Pancreas (tissue), 10 donors: ENCODE data around the gene C19orf85. TPM values are rescaled to one million over a fixed set of nuclear protein-coding genes. Genes with fewer than 3 reads are reported as not detected.

Source experiments
- ATAC-seq, 4 donors: fragments of 200-7000 bp; cut with Tn5 transposase; one replicate each; pipeline versions ENCODE4 v1.8.0 to v1.9.1; 2020; ENCODE audit warnings: mild to moderate bottlenecking in 4 of 4, moderate library complexity in 4 of 4
- DNase-seq, 6 donors: peaks; one replicate each; pipeline ENCODE4 v3.0.0-alpha.2; 2020
- FAIRE-seq: peaks from 2 replicates; lab custom pipeline; 2012; peaks lifted over from hg19 to GRCh38; lab: Jason Lieb, UNC
- H3K27ac ChIP-seq, 4 donors: fragments of 200-600 bp; sonication (generic); 1 replicate in 3 of 4; 2 replicates in 1 of 4; pipeline versions ENCODE4 v1.5.0 to v1.8.0; 2020
- H3K27me3 ChIP-seq, 4 donors: fragments of 200-600 bp; one replicate each; pipeline ENCODE4 v1.8.0; 2021
- H3K36me3 ChIP-seq, 3 donors: fragments of 200-600 bp; sonication (generic) in 1 of 3; one replicate each; pipeline versions ENCODE4 v1.5.0 to v1.8.0; 2020 to 2021
- H3K4me1 ChIP-seq, 3 donors: fragments of 200-600 bp; one replicate each; pipeline ENCODE4 v1.8.0; 2021
- H3K4me3 ChIP-seq, 4 donors: fragments of 200-600 bp; sonication (generic) in 2 of 4; one replicate each; pipeline versions ENCODE4 v1.5.0 to v1.8.0; 2020 to 2021
- H3K9me3 ChIP-seq, 4 donors: fragments of 200-600 bp; one replicate each; pipeline ENCODE4 v1.8.0; 2021
- WGBS, 2 donors: extraction: QIAGEN DNeasy Blood & Tissue Kit; methylation state at CpG; one replicate each; pipeline ENCODE4 v1.1.7; 2013; 5-methylcytosine and 5-hydroxymethylcytosine counted together
- intact Hi-C, 3 donors: fragments of 100-400 bp; cut with DNase I; formaldehyde crosslinking; loops; one replicate each; pipeline versions ENCODE4 v1.11.1 to v1.14.2; 2022
- polyA plus RNA-seq, 2 donors: library from polyadenylated mRNA; stranded (reverse); fragments of 200-250 nt; gene quantifications; one replicate each; pipeline ENCODE4 v1.2.3, GENCODE V29; 2013
- total RNA-seq, 6 donors: library from RNA; stranded (reverse); fragmentation: NEBNext Ultra II Directional in 4 of 6; extraction: Animal tissue kit (Norgen Biotek cat#: 25700) in 4 of 6; gene quantifications; one replicate each; pipeline versions ENCODE4 v1.2.1 to v1.2.4, GENCODE V29; 2021 to 2023
- TF ChIP-seq, protein P1 (sequence below), 4 donors: fragments of 200-600 bp; sonication (generic) in 3 of 4; IDR thresholded peaks; one replicate each; pipeline versions ENCODE4 v1.5.0 to v1.8.0; 2021; ENCODE audit warnings: antibody characterized with exemption in 4 of 4
- donor health status: healthy with polysubstance abuse.
- donor health status: DM: no; HTN: no; CAD: no; lungs with moderate emphysema.
- donor health status: DM: no; HTN: no; CAD: no.
- donor health status: control.
- donor health status: control.
- donor health status: Bipolar disorder and iron deficiency.
- donor health status: DM: yes; HTN: yes; CAD: no.
- donor health status: DM: no; HTN: no; CAD: no.
- donor health status: DM: no; HTN: no; CAD: no.
- donor health status: DM: yes; HTN: yes; CAD: no.

C19orf85 gene
- total and polyA plus RNA-seq, 8 donors: not detected

DNA sequence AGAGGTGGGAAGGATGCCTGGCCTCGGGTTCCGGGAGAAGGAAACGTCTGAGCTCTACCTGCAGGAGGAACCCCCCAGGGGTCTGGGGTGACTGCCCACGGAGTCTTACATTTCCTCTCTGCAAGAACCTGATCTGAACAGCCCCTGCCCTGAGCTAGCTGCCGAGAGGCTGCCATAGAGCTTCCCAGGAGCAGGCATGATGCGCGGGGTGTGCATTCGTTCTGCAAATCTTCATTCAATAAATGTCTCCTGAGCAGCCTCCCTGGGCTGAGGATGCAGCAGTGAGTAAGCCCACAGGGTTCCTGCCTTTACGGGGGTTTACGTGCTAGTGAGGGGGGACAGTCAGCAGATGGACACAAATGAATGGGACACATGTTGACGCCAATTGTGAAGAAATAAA is 19.9 kb downstream of the C19orf85 start:
- intact Hi-C loops: no loop called here
- H3K4me3 ChIP-seq: no peak overlapping the region
- no peak for DNase-seq
- no peak for ATAC-seq
- H3K4me1 ChIP-seq: no peaks in the 10 kb centered on the region
- H3K36me3 ChIP-seq: no peaks in the 10 kb centered on the region
- no peak for FAIRE-seq
- H3K9me3 ChIP-seq: no peaks in the 10 kb centered on the region
- WGBS, 2 donors: 36 to 37% methylated on average over 11 of the region's 11 CpGs
- peaks cover 0 to 26% (median 5%) of the 10 kb centered on the region in 4 donors for H3K27me3 ChIP-seq
- H3K27ac ChIP-seq: no peak overlapping the region
- TF ChIP-seq, protein P1, sequence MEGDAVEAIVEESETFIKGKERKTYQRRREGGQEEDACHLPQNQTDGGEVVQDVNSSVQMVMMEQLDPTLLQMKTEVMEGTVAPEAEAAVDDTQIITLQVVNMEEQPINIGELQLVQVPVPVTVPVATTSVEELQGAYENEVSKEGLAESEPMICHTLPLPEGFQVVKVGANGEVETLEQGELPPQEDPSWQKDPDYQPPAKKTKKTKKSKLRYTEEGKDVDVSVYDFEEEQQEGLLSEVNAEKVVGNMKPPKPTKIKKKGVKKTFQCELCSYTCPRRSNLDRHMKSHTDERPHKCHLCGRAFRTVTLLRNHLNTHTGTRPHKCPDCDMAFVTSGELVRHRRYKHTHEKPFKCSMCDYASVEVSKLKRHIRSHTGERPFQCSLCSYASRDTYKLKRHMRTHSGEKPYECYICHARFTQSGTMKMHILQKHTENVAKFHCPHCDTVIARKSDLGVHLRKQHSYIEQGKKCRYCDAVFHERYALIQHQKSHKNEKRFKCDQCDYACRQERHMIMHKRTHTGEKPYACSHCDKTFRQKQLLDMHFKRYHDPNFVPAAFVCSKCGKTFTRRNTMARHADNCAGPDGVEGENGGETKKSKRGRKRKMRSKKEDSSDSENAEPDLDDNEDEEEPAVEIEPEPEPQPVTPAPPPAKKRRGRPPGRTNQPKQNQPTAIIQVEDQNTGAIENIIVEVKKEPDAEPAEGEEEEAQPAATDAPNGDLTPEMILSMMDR (IDR thresholded peaks at IDR 0.05): no peak

DNA sequence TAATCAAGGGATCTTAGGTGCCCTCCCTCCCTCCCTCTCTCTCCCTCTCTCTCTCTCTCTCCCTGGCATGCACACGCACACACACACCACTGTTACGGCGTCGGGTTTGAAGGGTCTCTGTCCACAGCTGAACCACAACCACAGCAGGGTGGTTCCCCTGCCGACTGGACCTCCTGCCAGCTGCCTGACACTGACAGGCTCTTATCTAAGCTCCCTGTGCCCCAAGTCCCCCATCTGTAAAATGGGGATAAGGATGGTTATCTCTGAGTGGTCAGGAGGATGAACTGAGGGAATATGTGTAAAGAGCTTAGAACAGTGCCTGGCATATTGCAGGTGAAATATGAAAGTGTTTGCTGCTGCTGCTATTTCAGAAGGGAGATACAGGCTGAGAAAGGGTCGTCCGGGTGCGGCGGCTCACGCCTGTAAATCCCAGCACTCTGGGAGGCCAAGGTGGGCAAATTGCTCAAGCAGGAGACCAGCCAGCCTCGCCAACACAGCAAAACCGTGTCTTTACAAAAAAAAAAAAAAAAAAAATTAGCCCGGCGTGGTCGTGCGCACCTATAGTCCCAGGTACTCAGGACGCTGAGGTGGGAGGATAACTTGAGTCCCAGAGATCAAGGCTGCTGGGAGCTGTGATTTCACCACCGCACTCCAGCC is 20.6 kb downstream of the C19orf85 start:
- Histone ChIP-seq H3K9me3 (no peaks in the 10 kb centered on the region), H3K27me3 (peaks cover 0 to 26% (median 5%) of the 10 kb centered on the region in 4 donors), H3K4me3 (no peak overlapping the region), H3K36me3 (no peaks in the 10 kb centered on the region), H3K4me1 (no peaks in the 10 kb centered on the region), H3K27ac (no peak overlapping the region)
- ATAC-seq (no peak), DNase-seq (no peak), FAIRE-seq (no peak)
- TF ChIP-seq, protein P1 (IDR thresholded peaks at IDR 0.05): no peak
- intact Hi-C loops: no loop called here
- 22 to 23% methylated on average over 17 to 18 of the region's 18 CpGs for WGBS, 2 donors

DNA sequence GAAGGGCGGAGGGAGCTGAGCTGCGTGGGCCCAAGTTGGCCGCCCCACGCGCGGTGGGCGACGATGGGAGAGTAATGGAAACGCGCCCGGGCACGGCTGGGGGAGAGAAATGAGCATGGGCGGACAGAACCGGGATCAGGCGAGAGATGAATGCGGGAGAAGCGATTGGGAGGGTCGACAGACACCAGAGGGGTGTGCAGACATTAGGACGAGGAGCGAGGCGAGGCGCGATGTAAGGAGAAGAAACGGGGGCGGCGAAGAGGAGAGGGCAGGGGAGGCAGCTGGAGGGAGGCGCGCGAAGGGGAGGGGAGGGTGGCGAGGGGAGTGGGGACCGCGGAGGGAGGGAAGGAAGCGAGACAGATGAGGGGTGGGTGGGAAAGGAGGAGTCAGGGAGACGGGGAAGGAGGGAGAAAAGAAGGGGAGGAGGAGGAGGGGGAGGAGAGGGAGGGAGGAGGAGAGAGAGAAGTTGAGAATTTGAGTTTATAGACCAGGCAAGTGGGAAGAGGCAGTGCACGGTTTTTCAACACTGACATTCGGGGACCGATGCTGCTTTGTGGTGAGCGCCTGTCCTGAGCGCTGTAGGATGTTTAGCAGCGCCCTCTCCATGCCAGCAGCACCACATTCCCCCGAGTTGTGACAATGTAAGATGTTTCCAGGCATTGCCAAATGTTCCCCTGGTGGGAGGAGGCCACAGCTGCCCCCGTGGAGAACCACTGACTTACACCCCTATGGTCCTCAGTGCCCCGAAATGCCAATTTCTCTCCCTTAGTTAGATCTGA is 21.3 kb downstream of the C19orf85 start, which contains the start of gene SHISA7:
SHISA7 (minus strand) TSS at position 256 of the 779 bp plus-strand sequence. CDS start 437 bp downstream, outside the sequence.
- intact Hi-C loops: no loop called here
- TF ChIP-seq, protein P1 (IDR thresholded peaks at IDR 0.05): no peak
- peaks cover 0 to 26% (median 5%) of the 10 kb centered on the region in 4 donors for H3K27me3 ChIP-seq
- 3 to 5% methylated on average over 43 of the region's 43 CpGs for WGBS, 2 donors
- H3K27ac ChIP-seq: no peak within 1 kb of the TSS
- H3K9me3 ChIP-seq: no peaks in the 10 kb centered on the region
- no peak within 1 kb of the TSS for H3K4me3 ChIP-seq
- H3K4me1 ChIP-seq: no peaks in the 10 kb centered on the region
- H3K36me3 ChIP-seq: no peaks in the 10 kb centered on the region
- no peak for FAIRE-seq
- DNase-seq: peak in 1 of 6 donors; percentile 46
- ATAC-seq: no peak

DNA sequence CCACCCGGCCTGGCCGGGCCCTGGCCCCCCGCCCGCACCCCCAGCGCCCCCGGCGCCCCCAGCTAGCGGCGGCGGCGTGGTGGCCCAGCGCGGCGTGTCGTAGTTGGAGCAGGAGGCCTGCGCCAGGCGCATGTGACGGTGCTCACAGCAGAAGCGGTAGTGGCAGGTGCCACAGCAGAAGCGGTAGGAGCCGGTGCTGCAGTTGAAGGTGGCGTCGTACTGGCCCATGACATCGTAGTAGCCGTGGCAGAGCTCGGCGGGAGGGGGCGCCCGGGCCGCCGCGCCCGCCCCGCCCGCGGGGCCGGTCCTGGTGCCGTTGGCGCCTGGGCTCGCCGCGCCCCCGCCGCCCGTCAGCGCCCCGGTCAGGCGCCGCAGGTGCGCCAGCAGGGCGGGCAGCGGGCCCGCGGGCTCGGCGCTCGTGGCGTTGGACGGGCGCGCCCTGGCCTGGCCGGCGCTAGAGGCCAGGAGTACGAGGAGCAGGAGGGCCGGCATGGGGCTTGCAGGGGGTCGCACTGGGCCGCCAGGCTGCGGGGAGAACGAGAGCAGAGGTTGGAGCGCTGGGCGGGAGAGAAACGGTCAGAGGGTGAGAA is 22.1 kb downstream of the C19orf85 start:
- peaks cover 0 to 26% (median 5%) of the 10 kb centered on the region in 4 donors for H3K27me3 ChIP-seq
- H3K27ac ChIP-seq: no peak overlapping the region
- no peaks in the 10 kb centered on the region for H3K4me1 ChIP-seq
- H3K9me3 ChIP-seq: no peaks in the 10 kb centered on the region
- 1 to 2% methylated on average over 58 to 72 of the region's 72 CpGs for WGBS, 2 donors
- no peak for FAIRE-seq
- H3K36me3 ChIP-seq: no peaks in the 10 kb centered on the region
- no peak overlapping the region for H3K4me3 ChIP-seq
- DNase-seq: peak in 1 of 6 donors; percentile 59
- TF ChIP-seq, protein P1 (IDR thresholded peaks at IDR 0.05): no peak
- peak in 1 of 4 donors; percentile 27 for ATAC-seq
- intact Hi-C loops: no loop called here
